PC-9 (cell line): Measurements from ENCODE around the gene GPR183.

Experiments
- CTCF ChIP-seq: fragments of 200-600 bp; sonication (generic); conservative IDR thresholded peaks from 2 replicates; pipeline ENCODE4 v1.6.1; 2017; ENCODE audit warnings: mixed run types, antibody characterized with exemption, mild to moderate bottlenecking, moderate library complexity
- EZH2 ChIP-seq: fragments of 200-600 bp; sonication (generic); IDR thresholded peaks from 2 replicates; pipeline ENCODE4 v1.8.0; 2017; ENCODE audit warnings: antibody characterized with exemption, low read depth

- TF ChIP-seq CTCF (no peak), EZH2 (no peak)
These were observed 36.7 kb downstream of the GPR183 start for GRCh38 chr13:99270518-99270917.
